GM21515 (cell line): ENCODE data around the gene NTPCR.

ENCODE experiments used
- ATAC-seq: cut with Tn5 transposase; IDR thresholded peaks from one replicate; pipeline ENCODE4 v1.9.1; 2021; ENCODE audit not compliant: unreplicated experiment

NTPCR gene

GRCh38 chr1:232956081-232956480 lies 5.7 kb downstream of the NTPCR start:
- ATAC-seq = no peak

- no peak for ATAC-seq
Observed at GRCh38 chr1:232958067-232958466, 7.7 kb downstream of the NTPCR start.

- no peak for ATAC-seq
Observed at GRCh38 chr1:232962761-232963745, 12.6 kb downstream of the NTPCR start.

GRCh38 chr1:232964601-232965000 lies 14.2 kb downstream of the NTPCR start:
- ATAC-seq = no peak

GRCh38 chr1:232965124-232965911 lies 14.9 kb downstream of the NTPCR start:
- no peak for ATAC-seq

GRCh38 chr1:232965912-232966217 lies 15.5 kb downstream of the NTPCR start:
- no peak for ATAC-seq

- no peak for ATAC-seq
Observed at GRCh38 chr1:232966663-232967062, 16.3 kb downstream of the NTPCR start.

GRCh38 chr1:232968391-232968790 lies 18.0 kb downstream of the NTPCR start:
- ATAC-seq = no peak

- no peak for ATAC-seq
Observed at GRCh38 chr1:232968965-232969364, 18.6 kb downstream of the NTPCR start.

GRCh38 chr1:232969799-232970198 lies 19.4 kb downstream of the NTPCR start:
- ATAC-seq = no peak

GRCh38 chr1:232970508-232970907 lies 20.1 kb downstream of the NTPCR start:
- ATAC-seq = no peak

- no peak for ATAC-seq
Observed at GRCh38 chr1:232973652-232974611, 23.5 kb downstream of the NTPCR start.

- no peak for ATAC-seq
Observed at GRCh38 chr1:232974971-232975370, 24.6 kb downstream of the NTPCR start.

GRCh38 chr1:232978091-232978634 lies 27.8 kb downstream of the NTPCR start:
- ATAC-seq = no peak

GRCh38 chr1:232978815-232979214 lies 28.4 kb downstream of the NTPCR start:
- no peak for ATAC-seq

- no peak for ATAC-seq
Observed at GRCh38 chr1:232979558-232979957, 29.1 kb downstream of the NTPCR start.

- no peak for ATAC-seq
Observed at GRCh38 chr1:232980355-232980978, 30.1 kb downstream of the NTPCR start.

GRCh38 chr1:232980986-232981560 lies 30.7 kb downstream of the NTPCR start:
- ATAC-seq = no peak

GRCh38 chr1:232982238-232982944 lies 32.0 kb downstream of the NTPCR start:
- no peak for ATAC-seq
